ENCODE results near the gene HIGD1A. TPM values are rescaled to one million over a fixed set of nuclear protein-coding genes. Genes with fewer than 3 reads are reported as not detected.

Gene HIGD1A
- total and polyA plus RNA-seq, 9 of the 15 experiments (the other 6 are each of a cell fraction or from before 2014, with no cell fraction given) = 165 to 1,185 (median 333) TPM

DNA sequence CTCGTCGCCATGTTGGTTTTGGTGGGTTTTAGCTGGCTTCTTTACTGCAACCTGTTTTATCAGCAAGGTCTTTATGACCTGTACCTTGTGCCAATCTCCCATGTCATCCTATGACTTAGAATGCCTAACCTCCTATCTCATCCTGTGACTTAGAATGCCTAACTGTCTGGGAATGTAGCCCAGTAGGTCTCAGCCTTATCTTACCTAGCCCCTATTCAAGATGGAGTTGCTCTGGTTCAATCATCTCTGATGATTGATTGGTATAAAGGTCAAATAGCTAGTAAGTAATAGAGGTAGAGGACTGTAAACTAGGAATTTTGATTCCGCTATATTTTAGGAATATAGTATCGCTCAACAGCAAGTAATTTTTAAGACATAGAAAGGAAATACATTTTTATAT is 3.6 kb upstream of the HIGD1A start (continued):
- TF ChIP-seq, protein P1, sequence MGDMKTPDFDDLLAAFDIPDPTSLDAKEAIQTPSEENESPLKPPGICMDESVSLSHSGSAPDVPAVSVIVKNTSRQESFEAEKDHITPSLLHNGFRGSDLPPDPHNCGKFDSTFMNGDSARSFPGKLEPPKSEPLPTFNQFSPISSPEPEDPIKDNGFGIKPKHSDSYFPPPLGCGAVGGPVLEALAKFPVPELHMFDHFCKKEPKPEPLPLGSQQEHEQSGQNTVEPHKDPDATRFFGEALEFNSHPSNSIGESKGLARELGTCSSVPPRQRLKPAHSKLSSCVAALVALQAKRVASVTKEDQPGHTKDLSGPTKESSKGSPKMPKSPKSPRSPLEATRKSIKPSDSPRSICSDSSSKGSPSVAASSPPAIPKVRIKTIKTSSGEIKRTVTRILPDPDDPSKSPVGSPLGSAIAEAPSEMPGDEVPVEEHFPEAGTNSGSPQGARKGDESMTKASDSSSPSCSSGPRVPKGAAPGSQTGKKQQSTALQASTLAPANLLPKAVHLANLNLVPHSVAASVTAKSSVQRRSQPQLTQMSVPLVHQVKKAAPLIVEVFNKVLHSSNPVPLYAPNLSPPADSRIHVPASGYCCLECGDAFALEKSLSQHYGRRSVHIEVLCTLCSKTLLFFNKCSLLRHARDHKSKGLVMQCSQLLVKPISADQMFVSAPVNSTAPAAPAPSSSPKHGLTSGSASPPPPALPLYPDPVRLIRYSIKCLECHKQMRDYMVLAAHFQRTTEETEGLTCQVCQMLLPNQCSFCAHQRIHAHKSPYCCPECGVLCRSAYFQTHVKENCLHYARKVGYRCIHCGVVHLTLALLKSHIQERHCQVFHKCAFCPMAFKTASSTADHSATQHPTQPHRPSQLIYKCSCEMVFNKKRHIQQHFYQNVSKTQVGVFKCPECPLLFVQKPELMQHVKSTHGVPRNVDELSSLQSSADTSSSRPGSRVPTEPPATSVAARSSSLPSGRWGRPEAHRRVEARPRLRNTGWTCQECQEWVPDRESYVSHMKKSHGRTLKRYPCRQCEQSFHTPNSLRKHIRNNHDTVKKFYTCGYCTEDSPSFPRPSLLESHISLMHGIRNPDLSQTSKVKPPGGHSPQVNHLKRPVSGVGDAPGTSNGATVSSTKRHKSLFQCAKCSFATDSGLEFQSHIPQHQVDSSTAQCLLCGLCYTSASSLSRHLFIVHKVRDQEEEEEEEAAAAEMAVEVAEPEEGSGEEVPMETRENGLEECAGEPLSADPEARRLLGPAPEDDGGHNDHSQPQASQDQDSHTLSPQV (IDR thresholded peaks at IDR 0.05) = peak; percentile 89
- TF ChIP-seq, protein P2, sequence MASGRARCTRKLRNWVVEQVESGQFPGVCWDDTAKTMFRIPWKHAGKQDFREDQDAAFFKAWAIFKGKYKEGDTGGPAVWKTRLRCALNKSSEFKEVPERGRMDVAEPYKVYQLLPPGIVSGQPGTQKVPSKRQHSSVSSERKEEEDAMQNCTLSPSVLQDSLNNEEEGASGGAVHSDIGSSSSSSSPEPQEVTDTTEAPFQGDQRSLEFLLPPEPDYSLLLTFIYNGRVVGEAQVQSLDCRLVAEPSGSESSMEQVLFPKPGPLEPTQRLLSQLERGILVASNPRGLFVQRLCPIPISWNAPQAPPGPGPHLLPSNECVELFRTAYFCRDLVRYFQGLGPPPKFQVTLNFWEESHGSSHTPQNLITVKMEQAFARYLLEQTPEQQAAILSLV (tag; IDR thresholded peaks at IDR 0.05) = peak; percentile 75
- peak; percentile 34; the same call in 1 of the 2 replicates for TF ChIP-seq ILK (tag; IDR thresholded peaks at IDR 0.05; ENCODE audit: borderline replicate concordance, low read depth)
- TF ChIP-seq, protein P3, sequence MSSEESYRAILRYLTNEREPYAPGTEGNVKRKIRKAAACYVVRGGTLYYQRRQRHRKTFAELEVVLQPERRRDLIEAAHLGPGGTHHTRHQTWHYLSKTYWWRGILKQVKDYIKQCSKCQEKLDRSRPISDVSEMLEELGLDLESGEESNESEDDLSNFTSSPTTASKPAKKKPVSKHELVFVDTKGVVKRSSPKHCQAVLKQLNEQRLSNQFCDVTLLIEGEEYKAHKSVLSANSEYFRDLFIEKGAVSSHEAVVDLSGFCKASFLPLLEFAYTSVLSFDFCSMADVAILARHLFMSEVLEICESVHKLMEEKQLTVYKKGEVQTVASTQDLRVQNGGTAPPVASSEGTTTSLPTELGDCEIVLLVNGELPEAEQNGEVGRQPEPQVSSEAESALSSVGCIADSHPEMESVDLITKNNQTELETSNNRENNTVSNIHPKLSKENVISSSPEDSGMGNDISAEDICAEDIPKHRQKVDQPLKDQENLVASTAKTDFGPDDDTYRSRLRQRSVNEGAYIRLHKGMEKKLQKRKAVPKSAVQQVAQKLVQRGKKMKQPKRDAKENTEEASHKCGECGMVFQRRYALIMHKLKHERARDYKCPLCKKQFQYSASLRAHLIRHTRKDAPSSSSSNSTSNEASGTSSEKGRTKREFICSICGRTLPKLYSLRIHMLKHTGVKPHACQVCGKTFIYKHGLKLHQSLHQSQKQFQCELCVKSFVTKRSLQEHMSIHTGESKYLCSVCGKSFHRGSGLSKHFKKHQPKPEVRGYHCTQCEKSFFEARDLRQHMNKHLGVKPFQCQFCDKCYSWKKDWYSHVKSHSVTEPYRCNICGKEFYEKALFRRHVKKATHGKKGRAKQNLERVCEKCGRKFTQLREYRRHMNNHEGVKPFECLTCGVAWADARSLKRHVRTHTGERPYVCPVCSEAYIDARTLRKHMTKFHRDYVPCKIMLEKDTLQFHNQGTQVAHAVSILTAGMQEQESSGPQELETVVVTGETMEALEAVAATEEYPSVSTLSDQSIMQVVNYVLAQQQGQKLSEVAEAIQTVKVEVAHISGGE (CRISPR knock-in tag; IDR thresholded peaks at IDR 0.05) = peak in 1 of 3 experiments; percentile 56; a peak in 2 of 6 replicates
- TF ChIP-seq KHSRP (IDR thresholded peaks at IDR 0.05) = no peak
- TF ChIP-seq PTTG1 (tag; IDR thresholded peaks at IDR 0.05; ENCODE audit: low read depth) = peak; percentile 72; the same call in 1 of the 2 replicates
- TF ChIP-seq KDM1A (IDR thresholded peaks at IDR 0.05) = peak in 1 of 2 experiments; percentile 7; a peak in 1 of 4 replicates
